Spleen (tissue), 7 donors: ENCODE data around the gene NFATC2.

Source experiments
- CTCF ChIP-seq, 11 experiments: fragments of 200-600 bp in 7 of 11; fragments of 450-650 bp in 4 of 11; sonication (generic) in 4 of 11; IDR thresholded peaks in 8 of 11; conservative IDR thresholded peaks in 3 of 11; 1 replicate in 7 of 11; 2 replicates in 4 of 11; pipeline versions ENCODE4 v1.4.0 to v1.8.0; 2016 to 2021; ENCODE audit warnings: antibody characterized with exemption in 11 of 11, inconsistent platforms in 4 of 11, mild to moderate bottlenecking in 1 of 11
- POLR2A ChIP-seq, 3 donors: fragments of 450-650 bp; IDR thresholded peaks; one replicate each; pipeline ENCODE4 v1.5.1; 2017; ENCODE audit warnings: antibody characterized with exemption in 3 of 3, mild to moderate bottlenecking in 1 of 3
- POLR2AphosphoS5 ChIP-seq, 3 donors: sonication (generic); formaldehyde crosslinking; IDR thresholded peaks; one replicate each; pipeline ENCODE4 v1.5.1; 2017; ENCODE audit warnings: antibody characterized with exemption in 3 of 3
- donor health status: DM: no; HTN: no; CAD: no; lungs with moderate emphysema.
- donor health status: DM: no; HTN: no; CAD: no.
- donor health status: DM: no; HTN: no; CAD: no.

GRCh38 chr20:51454250-51454865 lies 88.2 kb downstream of the NFATC2 start:
- TF ChIP-seq CTCF (IDR thresholded peaks at IDR 0.05 in 8 of 11, conservative IDR thresholded peaks at IDR 0.05 in 3 of 11) (no peak), POLR2A (IDR thresholded peaks at IDR 0.05) (no peak), POLR2AphosphoS5 (IDR thresholded peaks at IDR 0.05) (no peak)
